ENCODE results near the gene TRMT112.

TRMT112 gene

GRCh38 chr11:64296236-64296635, 21.1 kb downstream of the TRMT112 start:
- in situ Hi-C loops (cut with MboI; ENCODE audit: low sequenced_read_pairs, unreplicated experiment) = loop anchor here (25.0 kb wide), 1 partner anchor 309 kb away; the partner anchor contains the start of gene OTUB1
- TF ChIP-seq, protein P1, sequence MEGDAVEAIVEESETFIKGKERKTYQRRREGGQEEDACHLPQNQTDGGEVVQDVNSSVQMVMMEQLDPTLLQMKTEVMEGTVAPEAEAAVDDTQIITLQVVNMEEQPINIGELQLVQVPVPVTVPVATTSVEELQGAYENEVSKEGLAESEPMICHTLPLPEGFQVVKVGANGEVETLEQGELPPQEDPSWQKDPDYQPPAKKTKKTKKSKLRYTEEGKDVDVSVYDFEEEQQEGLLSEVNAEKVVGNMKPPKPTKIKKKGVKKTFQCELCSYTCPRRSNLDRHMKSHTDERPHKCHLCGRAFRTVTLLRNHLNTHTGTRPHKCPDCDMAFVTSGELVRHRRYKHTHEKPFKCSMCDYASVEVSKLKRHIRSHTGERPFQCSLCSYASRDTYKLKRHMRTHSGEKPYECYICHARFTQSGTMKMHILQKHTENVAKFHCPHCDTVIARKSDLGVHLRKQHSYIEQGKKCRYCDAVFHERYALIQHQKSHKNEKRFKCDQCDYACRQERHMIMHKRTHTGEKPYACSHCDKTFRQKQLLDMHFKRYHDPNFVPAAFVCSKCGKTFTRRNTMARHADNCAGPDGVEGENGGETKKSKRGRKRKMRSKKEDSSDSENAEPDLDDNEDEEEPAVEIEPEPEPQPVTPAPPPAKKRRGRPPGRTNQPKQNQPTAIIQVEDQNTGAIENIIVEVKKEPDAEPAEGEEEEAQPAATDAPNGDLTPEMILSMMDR (IDR thresholded peaks at IDR 0.05; ENCODE audit: borderline replicate concordance, control extremely low read depth, extremely low read depth, insufficient read depth, missing control alignments) = no peak
- DNase-seq (ENCODE audit: low spot score) = no peak

GRCh38 chr11:64295760-64296159, 21.6 kb downstream of the TRMT112 start:
- in situ Hi-C loops (cut with MboI; ENCODE audit: low sequenced_read_pairs, unreplicated experiment) = loop anchor here (25.0 kb wide), 1 partner anchor 308 kb away; the partner anchor contains the start of gene OTUB1
- DNase-seq (ENCODE audit: low spot score) = no peak
- TF ChIP-seq, protein P1 (IDR thresholded peaks at IDR 0.05; ENCODE audit: borderline replicate concordance, control extremely low read depth, extremely low read depth, insufficient read depth, missing control alignments) = no peak

GRCh38 chr11:64294774-64295173, 22.6 kb downstream of the TRMT112 start:
- TF ChIP-seq, protein P1 (IDR thresholded peaks at IDR 0.05; ENCODE audit: borderline replicate concordance, control extremely low read depth, extremely low read depth, insufficient read depth, missing control alignments) = no peak
- DNase-seq (ENCODE audit: low spot score) = no peak
- in situ Hi-C loops (cut with MboI; ENCODE audit: low sequenced_read_pairs, unreplicated experiment) = loop anchor here (25.0 kb wide), 1 partner anchor 307 kb away; the partner anchor contains the start of gene OTUB1

GRCh38 chr11:64292460-64293254, 24.7 kb downstream of the TRMT112 start:
- TF ChIP-seq, protein P1 (IDR thresholded peaks at IDR 0.05; ENCODE audit: borderline replicate concordance, control extremely low read depth, extremely low read depth, insufficient read depth, missing control alignments) = no peak
- in situ Hi-C loops (cut with MboI; ENCODE audit: low sequenced_read_pairs, unreplicated experiment) = loop anchor here (25.0 kb wide), 1 partner anchor 305 kb away; the partner anchor contains the start of gene OTUB1

GRCh38 chr11:64291752-64292459, 25.5 kb downstream of the TRMT112 start:
- TF ChIP-seq, protein P1 (IDR thresholded peaks at IDR 0.05; ENCODE audit: borderline replicate concordance, control extremely low read depth, extremely low read depth, insufficient read depth, missing control alignments) = no peak
- in situ Hi-C loops (cut with MboI; ENCODE audit: low sequenced_read_pairs, unreplicated experiment) = loop anchor here (25.0 kb wide), 1 partner anchor 305 kb away; the partner anchor contains the start of gene OTUB1
- no peak for DNase-seq (ENCODE audit: low spot score)

More at GRCh38 chr11:64292460-64293254, 24.7 kb downstream of the TRMT112 start:
- DNase-seq (ENCODE audit: low spot score) = no peak

DNA sequence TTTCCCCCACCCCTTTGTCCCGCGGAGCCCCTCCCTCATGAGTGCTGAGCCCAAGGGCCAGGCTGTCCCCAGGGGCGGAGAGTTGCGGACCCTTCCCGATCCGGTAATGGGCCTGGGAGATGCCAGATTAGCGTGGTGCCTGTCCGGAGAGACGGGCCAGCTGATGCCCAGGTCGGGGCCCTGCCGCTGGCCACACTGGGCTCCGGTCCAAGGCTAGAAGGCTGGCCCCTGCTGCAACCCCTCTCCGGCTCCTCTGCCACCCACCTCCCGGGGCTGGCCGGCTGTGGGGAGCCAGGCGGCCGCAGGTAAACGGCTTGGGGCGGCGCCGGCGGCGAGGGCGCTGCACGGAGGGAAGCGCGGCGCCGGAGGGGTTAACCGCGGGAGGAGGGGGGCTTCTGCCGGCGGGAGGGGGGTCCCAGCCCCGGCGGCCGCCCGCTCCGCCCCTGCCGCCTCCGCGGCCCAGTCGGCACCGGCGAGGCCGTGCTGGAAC, 26.1 kb downstream of the TRMT112 start, which contains the start of gene KCNK4:
KCNK4 (plus strand) TSS at position 41 of the 490 bp plus-strand sequence. CDS start 1,717 bp downstream, outside the sequence.
- in situ Hi-C loops (cut with MboI; ENCODE audit: low sequenced_read_pairs, unreplicated experiment) = loop anchor here (25.0 kb wide), 1 partner anchor 304 kb away; the partner anchor contains the start of gene OTUB1
- TF ChIP-seq, protein P1 (IDR thresholded peaks at IDR 0.05; ENCODE audit: borderline replicate concordance, control extremely low read depth, extremely low read depth, insufficient read depth, missing control alignments) = no peak
- no peak for DNase-seq (ENCODE audit: low spot score)
